Eye (tissue), 1 donor: ENCODE data around the gene DNM3.
"Not testable (repeated sequence)": the region's sequence is repeated elsewhere in the genome, so short reads cannot be mapped to it uniquely, and the experiment has no call there.

ENCODE experiments used
- DNase-seq: peaks from one replicate; pipeline ENCODE4 v3.0.0-alpha.2; 2015

The DNM3 gene

GRCh38 chr1:172343240-172344160 is 502.2 kb downstream of the DNM3 start:
- DNase-seq: peak; percentile 72

GRCh38 chr1:172344444-172344843 is 503.1 kb downstream of the DNM3 start:
- DNase-seq: no peak

- DNase-seq: no peak
Measured at GRCh38 chr1:172345077-172345476, 503.8 kb downstream of the DNM3 start.

GRCh38 chr1:172347416-172347815 is 506.1 kb downstream of the DNM3 start:
- DNase-seq: no peak

- no peak for DNase-seq
Measured at GRCh38 chr1:172350856-172351255, 509.6 kb downstream of the DNM3 start.

GRCh38 chr1:172351346-172351745 is 510.0 kb downstream of the DNM3 start:
- DNase-seq: peak; percentile 54

- peak; percentile 68 for DNase-seq
Measured at GRCh38 chr1:172351754-172352161, 510.5 kb downstream of the DNM3 start.

GRCh38 chr1:172352435-172352834 is 511.1 kb downstream of the DNM3 start:
- DNase-seq: no peak

GRCh38 chr1:172354291-172355274 is 513.3 kb downstream of the DNM3 start:
- no peak for DNase-seq

- DNase-seq: no peak
Measured at GRCh38 chr1:172356620-172357019, 515.3 kb downstream of the DNM3 start.

GRCh38 chr1:172357753-172358385 is 516.6 kb downstream of the DNM3 start:
- no peak for DNase-seq

- DNase-seq: peak; percentile 70
Measured at GRCh38 chr1:172359491-172359999, 518.2 kb downstream of the DNM3 start.

- peak; percentile 62 for DNase-seq
Measured at GRCh38 chr1:172360511-172360910, 519.2 kb downstream of the DNM3 start.

- no peak for DNase-seq
Measured at GRCh38 chr1:172360985-172361384, 519.7 kb downstream of the DNM3 start.

GRCh38 chr1:172363852-172364251 is 522.6 kb downstream of the DNM3 start:
- DNase-seq: no peak

- not testable (repeated sequence) for DNase-seq
Measured at GRCh38 chr1:172371646-172372045, 530.3 kb downstream of the DNM3 start.

GRCh38 chr1:172373864-172374263 is 532.6 kb downstream of the DNM3 start:
- no peak for DNase-seq

- DNase-seq: no peak
Measured at GRCh38 chr1:172375211-172375631, 533.9 kb downstream of the DNM3 start.

GRCh38 chr1:172376431-172376830 is 535.1 kb downstream of the DNM3 start:
- DNase-seq: no peak

GRCh38 chr1:172377565-172377964 is 536.3 kb downstream of the DNM3 start:
- DNase-seq: no peak

- no peak for DNase-seq
Measured at GRCh38 chr1:172378109-172378760, 536.9 kb downstream of the DNM3 start.
